T47D (cell line): Measurements from ENCODE around the gene MSMB.

ENCODE experiments used
- DNase-seq, 2 experiments: peaks; one replicate each; pipeline versions ENCODE4 v3.0.0 to v3.0.0-alpha.2; 2011 to 2012; ENCODE audit warnings: low read depth in 1 of 2, low spot score in 1 of 2
- JUND ChIP-seq: IDR thresholded peaks from 2 replicates; pipeline ENCODE4 v1.6.1; 2012; ENCODE audit warnings: low read depth
- in situ Hi-C: cut with HindIII; loops from 2 replicates; pipeline ENCODE4 v1.10.0; 2016; ENCODE audit warnings: low sequenced_read_pairs, low pct_unique_long_range_greater_than_20kb

MSMB gene

GRCh38 chr10:46022978-46023702, 22.9 kb downstream of the MSMB start:
- in situ Hi-C loops: no loop called here
- peak; percentile 87 to 92 for DNase-seq
- TF ChIP-seq JUND: no peak

- in situ Hi-C loops: no loop called here
- TF ChIP-seq JUND: no peak
- no peak for DNase-seq
These were observed 25.8 kb downstream of the MSMB start for GRCh38 chr10:46020344-46020657.

GRCh38 chr10:46019569-46020343, 26.3 kb downstream of the MSMB start:
- no peak for DNase-seq
- in situ Hi-C loops: no loop called here
- no peak for TF ChIP-seq JUND

- DNase-seq: peak in 1 of 2 experiments; percentile 58
- in situ Hi-C loops: no loop called here
- TF ChIP-seq JUND: no peak
These were observed 26.9 kb downstream of the MSMB start for GRCh38 chr10:46019177-46019528.

- in situ Hi-C loops: no loop called here
- DNase-seq: no peak
- TF ChIP-seq JUND: no peak
These were observed 27.5 kb downstream of the MSMB start for GRCh38 chr10:46018453-46019176.

GRCh38 chr10:46017733-46018132, 28.3 kb downstream of the MSMB start:
- in situ Hi-C loops: no loop called here
- DNase-seq: no peak
- TF ChIP-seq JUND: no peak

GRCh38 chr10:46016811-46017210, 29.3 kb downstream of the MSMB start:
- in situ Hi-C loops: no loop called here

GRCh38 chr10:46016190-46016589, 29.9 kb downstream of the MSMB start:
- in situ Hi-C loops: no loop called here
- DNase-seq: no peak
- no peak for TF ChIP-seq JUND

More at GRCh38 chr10:46016811-46017210, 29.3 kb downstream of the MSMB start:
- DNase-seq: no peak
- no peak for TF ChIP-seq JUND

- no peak for TF ChIP-seq JUND
- in situ Hi-C loops: no loop called here
- DNase-seq: no peak
These were observed 31.2 kb downstream of the MSMB start for GRCh38 chr10:46014683-46015405.

GRCh38 chr10:46014206-46014605, 31.9 kb downstream of the MSMB start:
- no peak for TF ChIP-seq JUND
- in situ Hi-C loops: no loop called here
- no peak for DNase-seq

GRCh38 chr10:46012746-46013145, 33.3 kb downstream of the MSMB start:
- DNase-seq: no peak
- TF ChIP-seq JUND: no peak
- in situ Hi-C loops: no loop called here

- no peak for DNase-seq
- TF ChIP-seq JUND: no peak
- in situ Hi-C loops: no loop called here
These were observed 39.9 kb downstream of the MSMB start for GRCh38 chr10:46006219-46006618.

GRCh38 chr10:46005383-46005782, 40.7 kb downstream of the MSMB start:
- TF ChIP-seq JUND: no peak
- in situ Hi-C loops: no loop called here

More at GRCh38 chr10:46005383-46005782, 40.7 kb downstream of the MSMB start:
- DNase-seq: no peak
